Fibroblast of mammary gland (primary cell): ENCODE measurements around the gene FOSB.

Source experiments
- DNase-seq: peaks from one replicate; pipeline ENCODE4 v3.0.0-alpha.2; 2010; ENCODE audit warnings: low read depth
- H3K4me3 ChIP-seq: 2 replicates; pipeline ENCODE4 v1.5.1; 2011; ENCODE audit warnings: low read depth, mild to moderate bottlenecking, low read length, moderate library complexity; ENCODE audit not compliant: control insufficient read depth
- TF ChIP-seq, protein P1 (sequence below): conservative IDR thresholded peaks from 2 replicates; pipeline ENCODE4 v1.5.1; 2011; ENCODE audit warnings: low read depth, low read length, inconsistent platforms; ENCODE audit not compliant: control insufficient read depth, insufficient read depth

Gene FOSB

DNA sequence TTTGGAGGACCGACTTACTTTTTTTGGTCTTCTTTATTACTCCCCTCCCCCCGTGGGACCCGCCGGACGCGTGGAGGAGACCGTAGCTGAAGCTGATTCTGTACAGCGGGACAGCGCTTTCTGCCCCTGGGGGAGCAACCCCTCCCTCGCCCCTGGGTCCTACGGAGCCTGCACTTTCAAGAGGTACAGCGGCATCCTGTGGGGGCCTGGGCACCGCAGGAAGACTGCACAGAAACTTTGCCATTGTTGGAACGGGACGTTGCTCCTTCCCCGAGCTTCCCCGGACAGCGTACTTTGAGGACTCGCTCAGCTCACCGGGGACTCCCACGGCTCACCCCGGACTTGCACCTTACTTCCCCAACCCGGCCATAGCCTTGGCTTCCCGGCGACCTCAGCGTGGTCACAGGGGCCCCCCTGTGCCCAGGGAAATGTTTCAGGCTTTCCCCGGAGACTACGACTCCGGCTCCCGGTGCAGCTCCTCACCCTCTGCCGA lies 409 bp downstream of the FOSB start:
- DNase-seq: no peak
- TF ChIP-seq, protein P1, sequence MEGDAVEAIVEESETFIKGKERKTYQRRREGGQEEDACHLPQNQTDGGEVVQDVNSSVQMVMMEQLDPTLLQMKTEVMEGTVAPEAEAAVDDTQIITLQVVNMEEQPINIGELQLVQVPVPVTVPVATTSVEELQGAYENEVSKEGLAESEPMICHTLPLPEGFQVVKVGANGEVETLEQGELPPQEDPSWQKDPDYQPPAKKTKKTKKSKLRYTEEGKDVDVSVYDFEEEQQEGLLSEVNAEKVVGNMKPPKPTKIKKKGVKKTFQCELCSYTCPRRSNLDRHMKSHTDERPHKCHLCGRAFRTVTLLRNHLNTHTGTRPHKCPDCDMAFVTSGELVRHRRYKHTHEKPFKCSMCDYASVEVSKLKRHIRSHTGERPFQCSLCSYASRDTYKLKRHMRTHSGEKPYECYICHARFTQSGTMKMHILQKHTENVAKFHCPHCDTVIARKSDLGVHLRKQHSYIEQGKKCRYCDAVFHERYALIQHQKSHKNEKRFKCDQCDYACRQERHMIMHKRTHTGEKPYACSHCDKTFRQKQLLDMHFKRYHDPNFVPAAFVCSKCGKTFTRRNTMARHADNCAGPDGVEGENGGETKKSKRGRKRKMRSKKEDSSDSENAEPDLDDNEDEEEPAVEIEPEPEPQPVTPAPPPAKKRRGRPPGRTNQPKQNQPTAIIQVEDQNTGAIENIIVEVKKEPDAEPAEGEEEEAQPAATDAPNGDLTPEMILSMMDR: peak; percentile 19
- peak overlapping the region; percentile 93 for H3K4me3 ChIP-seq

DNA sequence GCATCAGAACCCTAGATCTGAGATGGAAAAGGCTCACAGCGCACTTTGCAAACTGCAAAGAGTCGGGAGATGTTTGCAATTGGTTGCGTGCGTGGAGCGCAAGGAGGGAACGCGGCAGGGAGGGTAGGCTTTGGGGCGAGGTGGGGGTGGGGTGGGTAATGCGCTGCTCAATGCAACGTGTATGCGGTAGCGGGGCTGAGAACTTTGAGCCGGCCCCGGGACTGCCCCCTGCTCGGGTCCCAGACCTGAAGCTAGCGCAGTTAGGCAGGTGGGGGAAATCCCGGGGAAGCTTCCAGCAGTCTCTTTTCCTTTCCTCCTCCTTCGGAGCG lies 971 bp downstream of the FOSB start:
- peak overlapping the region; percentile 93 for H3K4me3 ChIP-seq
- peak; percentile 45 for DNase-seq
- TF ChIP-seq, protein P1: no peak

DNA sequence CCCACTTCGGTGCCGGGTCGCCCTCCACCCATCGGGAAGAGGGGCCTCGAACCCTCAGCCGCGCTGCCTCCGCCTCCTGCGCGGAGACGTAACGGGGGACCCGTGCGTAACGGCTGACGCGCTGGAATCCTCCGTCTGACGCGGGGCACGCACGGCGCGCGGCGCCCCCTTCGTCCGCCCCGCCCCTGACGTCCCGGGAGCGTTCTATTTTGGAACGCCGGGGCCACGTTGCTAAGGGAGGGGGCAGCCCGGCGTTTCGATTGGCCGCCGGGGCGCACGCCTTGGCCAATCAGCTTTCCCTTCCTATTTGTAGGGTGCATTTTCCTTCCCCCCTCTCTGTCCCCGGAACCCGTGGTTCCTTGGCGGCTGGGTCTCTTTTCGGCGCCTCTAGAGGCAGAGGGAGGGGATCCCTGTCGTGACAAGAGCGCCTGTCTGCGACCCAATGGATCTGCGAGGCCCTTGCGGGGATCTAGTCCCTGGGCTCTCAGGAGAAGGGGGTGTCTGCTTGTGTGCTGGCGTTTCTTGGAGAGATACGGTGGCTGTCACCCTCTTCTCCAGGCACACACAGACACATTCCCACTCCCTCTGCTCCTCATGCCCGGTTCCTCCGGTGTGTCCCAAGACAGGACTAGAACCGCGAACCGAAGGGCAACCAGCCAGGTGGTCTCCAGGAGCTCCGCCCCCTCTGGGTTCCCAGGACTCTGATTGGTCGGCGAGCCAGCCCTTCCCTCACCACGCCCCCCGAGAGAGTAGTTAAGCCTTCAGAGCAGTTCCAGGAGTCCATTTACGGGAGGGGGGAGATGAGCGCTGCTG lies 1.5 kb downstream of the FOSB start:
- peak; percentile 91 for DNase-seq
- H3K4me3 ChIP-seq: peak overlapping the region; percentile 93
- TF ChIP-seq, protein P1: no peak

DNA sequence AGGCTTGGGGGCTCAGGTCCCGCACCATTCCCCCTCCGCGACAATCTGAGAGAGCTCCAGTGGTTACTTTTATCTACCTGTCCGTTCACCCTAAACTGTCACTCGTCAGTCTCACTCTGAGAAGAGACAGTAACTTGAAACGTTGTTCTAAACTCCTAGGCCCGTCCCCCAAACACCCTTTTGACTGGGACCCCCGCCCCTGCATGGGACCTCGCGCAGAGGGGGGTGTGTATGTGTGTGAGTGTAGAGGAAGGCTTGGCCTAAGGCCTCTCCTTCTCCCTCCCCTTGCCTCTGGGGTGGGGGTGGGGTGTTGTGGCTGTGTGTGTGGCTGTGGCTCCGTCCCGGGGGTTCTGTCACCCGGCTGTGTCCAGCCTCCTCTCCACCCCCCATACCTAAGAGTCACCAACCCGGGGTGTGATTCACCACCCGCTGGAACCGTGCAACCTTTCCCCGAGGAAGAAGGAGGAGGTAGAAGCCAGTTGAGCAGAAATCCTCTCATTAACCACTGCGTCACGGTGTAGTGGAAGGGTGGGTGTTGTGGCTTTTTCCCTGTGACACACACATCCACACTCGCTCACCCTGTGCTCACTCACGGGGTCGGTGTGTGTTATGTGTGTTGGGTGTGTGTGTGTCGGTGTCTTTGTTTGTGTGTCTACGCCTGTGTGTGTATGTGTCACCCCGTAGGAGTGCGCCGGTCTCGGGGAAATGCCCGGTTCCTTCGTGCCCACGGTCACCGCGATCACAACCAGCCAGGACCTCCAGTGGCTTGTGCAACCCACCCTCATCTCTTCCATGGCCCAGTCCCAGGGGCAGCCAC lies 2.4 kb downstream of the FOSB start:
- TF ChIP-seq, protein P1: no peak
- peak; percentile 79 for DNase-seq
- peak overlapping the region; percentile 93 for H3K4me3 ChIP-seq

DNA sequence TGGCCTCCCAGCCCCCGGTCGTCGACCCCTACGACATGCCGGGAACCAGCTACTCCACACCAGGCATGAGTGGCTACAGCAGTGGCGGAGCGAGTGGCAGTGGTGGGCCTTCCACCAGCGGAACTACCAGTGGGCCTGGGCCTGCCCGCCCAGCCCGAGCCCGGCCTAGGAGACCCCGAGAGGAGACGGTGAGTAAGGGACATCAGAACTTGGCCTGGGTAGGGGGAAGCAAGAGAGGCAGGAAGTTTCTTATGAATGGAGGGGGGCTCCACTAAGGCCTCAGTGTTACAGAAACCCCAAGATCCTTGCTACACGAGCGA lies 2.9 kb downstream of the FOSB start:
- no peak for DNase-seq
- TF ChIP-seq, protein P1: no peak
- no peak overlapping the region for H3K4me3 ChIP-seq

DNA sequence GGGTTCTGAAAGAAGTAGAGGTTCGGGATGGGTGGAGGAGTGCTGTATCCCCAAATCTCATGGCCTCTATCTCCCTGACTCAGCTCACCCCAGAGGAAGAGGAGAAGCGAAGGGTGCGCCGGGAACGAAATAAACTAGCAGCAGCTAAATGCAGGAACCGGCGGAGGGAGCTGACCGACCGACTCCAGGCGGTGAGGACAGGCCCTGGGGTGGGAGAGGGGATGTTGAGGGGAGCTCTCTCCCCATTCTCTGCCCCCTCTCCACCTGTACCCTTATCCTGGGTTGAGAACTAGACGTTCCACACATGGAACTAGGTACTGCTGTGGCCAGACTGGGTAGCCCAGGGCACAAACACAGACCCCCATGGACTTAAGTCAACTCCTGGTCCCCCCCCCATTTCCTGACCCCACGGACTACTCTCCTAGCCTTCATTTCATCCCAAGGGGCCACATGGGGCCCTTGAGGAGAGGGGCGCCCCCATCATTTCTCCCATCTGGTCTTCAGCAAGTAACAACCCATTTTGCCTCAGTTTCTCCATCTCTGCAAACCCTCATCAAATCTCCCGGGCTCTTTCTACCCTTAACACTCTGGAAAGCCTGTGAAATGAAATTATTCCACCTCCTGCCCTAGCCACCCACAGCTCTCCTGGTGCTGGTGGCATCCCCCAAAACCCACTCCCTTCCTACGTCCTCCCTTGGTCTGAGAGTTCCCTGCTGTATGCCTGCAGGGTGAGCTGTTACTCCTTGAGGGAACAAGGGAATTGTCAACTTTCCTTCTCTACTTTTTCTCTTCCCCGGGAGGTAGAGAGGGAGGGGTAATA lies 3.5 kb downstream of the FOSB start:
- no peak for DNase-seq
- H3K4me3 ChIP-seq: no peak overlapping the region
- TF ChIP-seq, protein P1: no peak
